Panc1 (cell line): ENCODE measurements around the gene TREX2. TPM values are rescaled to one million over a fixed set of nuclear protein-coding genes. Genes with fewer than 3 reads are reported as not detected.

Source experiments
- ATAC-seq: fragments of 200-7000 bp; cut with Tn5 transposase; 2 replicates; pipeline ENCODE4 v1.9.1; 2020; ENCODE audit warnings: mild to moderate bottlenecking, moderate library complexity
- BruUV-seq: library from RNA; stranded (reverse); fragments of 400-500 nt; replicated peaks from 2 replicates; lab custom pipeline; 2021; lab: Mats Ljungman, UMichigan
- CTCF ChIA-PET: fragments of 300-600 bp; sonication (Branson Sonifier 250); formaldehyde crosslinking; loops from one replicate; lab custom pipeline; 2022; ENCODE audit warnings: antibody characterized with exemption; lab: Charles Lee
- POLR2A ChIA-PET: fragments of 300-600 bp; sonication (Branson Sonifier 250); formaldehyde crosslinking; loops from one replicate; lab custom pipeline; 2022; ENCODE audit warnings: antibody characterized with exemption; lab: Charles Lee
- DNase-seq: peaks from one replicate; pipeline ENCODE4 v3.0.0-alpha.2; 2010; ENCODE audit warnings: low read depth, low spot score
- H3K27ac ChIP-seq: 2 replicates; pipeline ENCODE4 v1.5.1; 2011; ENCODE audit warnings: mild to moderate bottlenecking, low read length, inconsistent platforms
- H3K27me3 ChIP-seq: fragments of 200-500 bp; sonication (Bioruptor generic); 2 replicates; pipeline ENCODE4 v1.6.0; 2014; ENCODE audit warnings: low read length, inconsistent platforms; ENCODE audit not compliant: control insufficient read depth, insufficient read depth
- H3K36me3 ChIP-seq: fragments of 200-500 bp; sonication (Bioruptor generic); 2 replicates; pipeline ENCODE4 v1.5.1; 2014; ENCODE audit warnings: inconsistent platforms, mild to moderate bottlenecking, low read length, moderate library complexity; ENCODE audit not compliant: control insufficient read depth, insufficient read depth
- H3K4me1 ChIP-seq: 2 replicates; pipeline ENCODE4 v1.5.1; 2011; ENCODE audit warnings: inconsistent platforms, mild to moderate bottlenecking, low read length, moderate library complexity; ENCODE audit not compliant: control insufficient read depth, insufficient read depth
- H3K4me3 ChIP-seq, 2 experiments: 2 replicates each; pipeline ENCODE4 v1.5.1; 2011 to 2012; ENCODE audit warnings: low read depth in 2 of 2, low read length in 2 of 2, mild to moderate bottlenecking in 2 of 2, inconsistent platforms in 1 of 2, moderate library complexity in 1 of 2
- H3K9me3 ChIP-seq: fragments of 200-500 bp; sonication (Bioruptor generic); 2 replicates; pipeline ENCODE4 v1.5.1; 2014; ENCODE audit warnings: low read depth, mild to moderate bottlenecking, inconsistent platforms, low read length, moderate library complexity; ENCODE audit not compliant: control insufficient read depth, insufficient read depth
- POLR2AphosphoS5 ChIP-seq: IDR thresholded peaks from 2 replicates; pipeline ENCODE4 v1.6.1; 2012; ENCODE audit warnings: mild to moderate bottlenecking, low read depth, low read length, moderate library complexity
- SIN3A ChIP-seq: IDR thresholded peaks from 2 replicates; pipeline ENCODE4 v1.6.1; 2012; ENCODE audit warnings: low read depth, mild to moderate bottlenecking, low read length, moderate library complexity, borderline replicate concordance; ENCODE audit not compliant: insufficient read depth
- TCF7L2 ChIP-seq: IDR thresholded peaks from 2 replicates; pipeline ENCODE4 v1.6.1; 2011; ENCODE audit warnings: mild to moderate bottlenecking, low read depth, low read length, inconsistent platforms
- in situ Hi-C: cut with HindIII; loops from 2 replicates; pipeline ENCODE4 v1.10.0; 2016; ENCODE audit warnings: low sequenced_read_pairs, low pct_unique_long_range_greater_than_20kb
- intact Hi-C: fragments of 100-400 bp; cut with micrococcal nuclease; formaldehyde crosslinking; loops from one replicate; pipeline ENCODE4 v1.10.0; 2022; ENCODE audit not compliant: unreplicated experiment
- total RNA-seq: library from RNA; stranded (reverse); gene quantifications from one replicate; pipeline ENCODE4 v1.2.1, GENCODE V29; 2021; ENCODE audit not compliant: unreplicated experiment
- TF ChIP-seq, protein P1 (sequence below): fragments of 450-650 bp; IDR thresholded peaks from 2 replicates; pipeline ENCODE4 v1.5.1; 2017; ENCODE audit warnings: mild to moderate bottlenecking
- TF ChIP-seq, protein P2 (sequence below), 2 experiments: IDR thresholded peaks; 2 replicates each; pipeline ENCODE4 v1.6.1; 2011 to 2012; ENCODE audit warnings: low read depth in 2 of 2, control low read depth in 1 of 2, low read length in 1 of 2, mild to moderate bottlenecking in 1 of 2, moderate library complexity in 1 of 2; ENCODE audit not compliant: insufficient read depth in 1 of 2

The TREX2 gene
- total RNA-seq, 1 experiment from 2014 or later, result 2.4 TPM

DNA sequence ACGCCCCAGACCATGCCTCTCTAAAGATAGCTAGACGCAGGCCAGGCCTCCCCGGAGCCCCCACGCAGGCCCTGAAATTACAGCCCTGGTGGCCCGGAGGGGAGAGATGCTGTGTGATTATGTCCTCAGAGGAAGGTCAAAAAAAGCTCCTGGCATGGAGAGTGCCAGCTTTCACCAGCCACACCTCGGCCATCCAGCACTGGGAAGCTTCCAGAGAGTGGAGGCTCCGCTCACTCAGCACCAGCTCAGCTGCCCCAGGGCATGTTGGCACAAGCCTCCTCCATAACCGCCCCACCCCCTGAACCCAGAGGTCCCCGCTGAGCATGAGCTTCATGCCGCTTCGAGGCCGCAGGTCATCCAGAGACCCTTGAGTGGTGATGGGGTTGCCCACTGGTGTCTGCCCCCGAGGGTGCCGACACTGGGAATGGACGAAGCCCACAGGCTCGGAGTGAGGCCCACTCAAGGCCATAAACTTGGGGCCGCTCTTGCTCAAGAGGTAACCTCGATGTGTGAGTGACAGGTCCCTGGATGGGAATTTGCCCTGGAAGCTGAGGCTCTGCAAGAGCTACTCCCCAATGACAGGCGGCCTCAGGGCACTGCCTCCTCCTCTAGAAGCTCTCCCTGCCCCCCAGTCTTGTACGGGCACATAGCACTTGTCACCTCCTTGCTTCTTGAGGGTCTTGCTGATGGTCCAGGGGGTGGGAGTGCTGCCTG lies 44.5 kb upstream of the TREX2 start:
- Histone ChIP-seq H3K4me1 (peaks cover 39% of the 10 kb centered on the region), H3K27me3 (no peaks in the 10 kb centered on the region), H3K4me3 (no peak overlapping the region), H3K9me3 (no peaks in the 10 kb centered on the region), H3K27ac (no peak overlapping the region), H3K36me3 (no peaks in the 10 kb centered on the region)
- in situ Hi-C loops (no loop called here), intact Hi-C loops (no loop called here)
- ATAC-seq (no peak), DNase-seq (no peak)
- BruUV-seq, result no TSS peak
- POLR2A ChIA-PET, result no interaction called here
- TF ChIP-seq, protein P1, sequence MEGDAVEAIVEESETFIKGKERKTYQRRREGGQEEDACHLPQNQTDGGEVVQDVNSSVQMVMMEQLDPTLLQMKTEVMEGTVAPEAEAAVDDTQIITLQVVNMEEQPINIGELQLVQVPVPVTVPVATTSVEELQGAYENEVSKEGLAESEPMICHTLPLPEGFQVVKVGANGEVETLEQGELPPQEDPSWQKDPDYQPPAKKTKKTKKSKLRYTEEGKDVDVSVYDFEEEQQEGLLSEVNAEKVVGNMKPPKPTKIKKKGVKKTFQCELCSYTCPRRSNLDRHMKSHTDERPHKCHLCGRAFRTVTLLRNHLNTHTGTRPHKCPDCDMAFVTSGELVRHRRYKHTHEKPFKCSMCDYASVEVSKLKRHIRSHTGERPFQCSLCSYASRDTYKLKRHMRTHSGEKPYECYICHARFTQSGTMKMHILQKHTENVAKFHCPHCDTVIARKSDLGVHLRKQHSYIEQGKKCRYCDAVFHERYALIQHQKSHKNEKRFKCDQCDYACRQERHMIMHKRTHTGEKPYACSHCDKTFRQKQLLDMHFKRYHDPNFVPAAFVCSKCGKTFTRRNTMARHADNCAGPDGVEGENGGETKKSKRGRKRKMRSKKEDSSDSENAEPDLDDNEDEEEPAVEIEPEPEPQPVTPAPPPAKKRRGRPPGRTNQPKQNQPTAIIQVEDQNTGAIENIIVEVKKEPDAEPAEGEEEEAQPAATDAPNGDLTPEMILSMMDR, result no peak
- no peak for TF ChIP-seq POLR2AphosphoS5
- no peak for TF ChIP-seq SIN3A
- TF ChIP-seq TCF7L2, result no peak
- TF ChIP-seq, protein P2, sequence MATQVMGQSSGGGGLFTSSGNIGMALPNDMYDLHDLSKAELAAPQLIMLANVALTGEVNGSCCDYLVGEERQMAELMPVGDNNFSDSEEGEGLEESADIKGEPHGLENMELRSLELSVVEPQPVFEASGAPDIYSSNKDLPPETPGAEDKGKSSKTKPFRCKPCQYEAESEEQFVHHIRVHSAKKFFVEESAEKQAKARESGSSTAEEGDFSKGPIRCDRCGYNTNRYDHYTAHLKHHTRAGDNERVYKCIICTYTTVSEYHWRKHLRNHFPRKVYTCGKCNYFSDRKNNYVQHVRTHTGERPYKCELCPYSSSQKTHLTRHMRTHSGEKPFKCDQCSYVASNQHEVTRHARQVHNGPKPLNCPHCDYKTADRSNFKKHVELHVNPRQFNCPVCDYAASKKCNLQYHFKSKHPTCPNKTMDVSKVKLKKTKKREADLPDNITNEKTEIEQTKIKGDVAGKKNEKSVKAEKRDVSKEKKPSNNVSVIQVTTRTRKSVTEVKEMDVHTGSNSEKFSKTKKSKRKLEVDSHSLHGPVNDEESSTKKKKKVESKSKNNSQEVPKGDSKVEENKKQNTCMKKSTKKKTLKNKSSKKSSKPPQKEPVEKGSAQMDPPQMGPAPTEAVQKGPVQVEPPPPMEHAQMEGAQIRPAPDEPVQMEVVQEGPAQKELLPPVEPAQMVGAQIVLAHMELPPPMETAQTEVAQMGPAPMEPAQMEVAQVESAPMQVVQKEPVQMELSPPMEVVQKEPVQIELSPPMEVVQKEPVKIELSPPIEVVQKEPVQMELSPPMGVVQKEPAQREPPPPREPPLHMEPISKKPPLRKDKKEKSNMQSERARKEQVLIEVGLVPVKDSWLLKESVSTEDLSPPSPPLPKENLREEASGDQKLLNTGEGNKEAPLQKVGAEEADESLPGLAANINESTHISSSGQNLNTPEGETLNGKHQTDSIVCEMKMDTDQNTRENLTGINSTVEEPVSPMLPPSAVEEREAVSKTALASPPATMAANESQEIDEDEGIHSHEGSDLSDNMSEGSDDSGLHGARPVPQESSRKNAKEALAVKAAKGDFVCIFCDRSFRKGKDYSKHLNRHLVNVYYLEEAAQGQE (IDR thresholded peaks at IDR 0.05; ENCODE audit: insufficient read depth in 1 of 2, low read depth in 2 of 2, low read length in 1 of 2), result no peak
- CTCF ChIA-PET, result interaction anchor here (0.5 to 1.1 kb wide), 2 partner anchors 17 to 481 kb away, joined by 3 read pairs; no protein-coding TSS in a partner anchor

DNA sequence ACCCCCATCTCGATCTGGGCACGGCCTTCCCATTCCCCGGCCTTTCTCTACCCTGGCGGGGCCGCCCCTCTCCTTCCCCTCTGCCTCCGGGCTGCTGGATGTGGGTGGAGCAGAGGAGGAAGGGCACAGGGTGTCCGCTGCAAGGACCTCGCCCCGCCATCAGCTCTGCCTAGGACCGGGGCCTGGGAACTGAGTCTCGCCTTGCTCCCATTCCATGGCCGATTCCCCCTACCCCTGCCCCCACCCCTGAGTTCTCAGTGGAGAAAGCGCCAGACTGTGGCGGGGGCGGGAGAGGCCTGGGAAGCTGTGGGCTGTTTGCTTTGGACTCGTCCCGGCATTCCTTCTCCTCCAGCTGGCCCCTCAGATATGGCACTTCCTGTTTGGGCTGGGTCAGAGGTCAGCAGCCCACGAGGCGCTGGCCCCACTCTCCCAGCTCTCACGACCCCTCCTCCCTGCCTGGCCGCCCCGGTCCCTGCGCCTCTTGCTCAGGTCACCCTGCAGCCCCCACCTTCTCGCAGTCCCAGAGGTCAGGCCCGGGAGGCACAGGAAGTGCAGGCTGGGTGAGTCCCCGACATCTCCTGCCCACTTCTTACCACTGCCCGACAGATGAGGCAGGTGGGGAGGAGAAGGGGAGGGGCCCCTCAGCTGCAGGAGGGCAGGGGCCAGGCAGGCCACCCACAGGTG lies 42.5 kb upstream of the TREX2 start:
- H3K9me3 ChIP-seq, result no peaks in the 10 kb centered on the region
- H3K4me1 ChIP-seq, result peaks cover 39% of the 10 kb centered on the region
- in situ Hi-C loops (no loop called here), intact Hi-C loops (no loop called here)
- H3K36me3 ChIP-seq, result no peaks in the 10 kb centered on the region
- H3K27me3 ChIP-seq, result no peaks in the 10 kb centered on the region
- TF ChIP-seq SIN3A, result no peak
- no peak for TF ChIP-seq POLR2AphosphoS5
- TF ChIP-seq, protein P1, result no peak
- TF ChIP-seq TCF7L2, result no peak
- TF ChIP-seq, protein P2 (IDR thresholded peaks at IDR 0.05; ENCODE audit: insufficient read depth in 1 of 2, low read depth in 2 of 2, low read length in 1 of 2), result no peak
- BruUV-seq, result no TSS peak
- CTCF ChIA-PET, result interaction anchor here (0.9 kb wide), 1 partner anchor 51 kb away, joined by 5 read pairs; no protein-coding TSS in a partner anchor
- H3K4me3 ChIP-seq, result no peak overlapping the region
- DNase-seq, result no peak
- H3K27ac ChIP-seq, result peak overlapping the region; percentile 66
- POLR2A ChIA-PET, result no interaction called here
- ATAC-seq, result peak; percentile 30
